Measurements from ENCODE around the gene RPE. TPM values are rescaled to one million over a fixed set of nuclear protein-coding genes. Genes with fewer than 3 reads are reported as not detected.
A peak's percentile ranks its signal among the peaks of the same experiment; 100 is the strongest.

The RPE gene
- total RNA-seq, 4 donors from 2014 or later, result 37.0 to 49.4 (median 39.5) TPM

- Histone ChIP-seq H3K4me3 (no peak overlapping the region), H3K27ac (replicated peaks in 1 of 4) (no peak overlapping the region), H3K4me1 (peaks cover 0 to 16% (median 11%) of the 10 kb centered on the region in 4 donors), H3K36me3 (no peaks in the 10 kb centered on the region), H3K9me3 (no peaks in the 10 kb centered on the region), H3K27me3 (no peaks in the 10 kb centered on the region)
- DNase-seq (ENCODE audit: extremely low spot score), result no peak
- intact Hi-C loops (cut with DNase I), result no loop called here
- 37% methylated on average over 4 of the region's 4 CpGs for WGBS
- TF ChIP-seq EP300 (IDR thresholded peaks at IDR 0.05) (no peak), CTCF (IDR thresholded peaks at IDR 0.05) (peak; percentile 34 to 52 (median 47))
These were observed 41.5 kb upstream of the RPE start for GRCh38 chr2:209960676-209961630.

GRCh38 chr2:209965723-209966122 lies 36.7 kb upstream of the RPE start:
- peaks cover 0 to 4% (median 2%) of the 10 kb centered on the region in 4 donors for H3K4me1 ChIP-seq
- no peaks in the 10 kb centered on the region for H3K27me3 ChIP-seq
- no peak overlapping the region for H3K4me3 ChIP-seq
- WGBS, result 89% methylated on average over 2 of the region's 2 CpGs
- H3K36me3 ChIP-seq, result no peaks in the 10 kb centered on the region
- intact Hi-C loops (cut with DNase I), result no loop called here
- no peak for DNase-seq (ENCODE audit: extremely low spot score)
- no peak overlapping the region for H3K27ac ChIP-seq (replicated peaks in 1 of 4)
- no peaks in the 10 kb centered on the region for H3K9me3 ChIP-seq
- no peak for TF ChIP-seq POLR2AphosphoS5 (IDR thresholded peaks at IDR 0.05)
- TF ChIP-seq CTCF (IDR thresholded peaks at IDR 0.05), result no peak
- no peak for TF ChIP-seq POLR2A (IDR thresholded peaks at IDR 0.05; ENCODE audit: low read depth)
- no peak for TF ChIP-seq EP300 (IDR thresholded peaks at IDR 0.05)

- H3K36me3 ChIP-seq, result no peaks in the 10 kb centered on the region
- TF ChIP-seq EP300 (IDR thresholded peaks at IDR 0.05), result no peak
- TF ChIP-seq POLR2A (IDR thresholded peaks at IDR 0.05; ENCODE audit: low read depth), result no peak
- TF ChIP-seq POLR2AphosphoS5 (IDR thresholded peaks at IDR 0.05), result no peak
- TF ChIP-seq CTCF (IDR thresholded peaks at IDR 0.05), result no peak
- no peaks in the 10 kb centered on the region for H3K4me1 ChIP-seq
- intact Hi-C loops (cut with DNase I), result no loop called here
- 91% methylated on average over 4 of the region's 4 CpGs for WGBS
- no peaks in the 10 kb centered on the region for H3K27me3 ChIP-seq
- no peak overlapping the region for H3K4me3 ChIP-seq
- no peak overlapping the region for H3K27ac ChIP-seq (replicated peaks in 1 of 4)
- DNase-seq (ENCODE audit: extremely low spot score), result no peak
- H3K9me3 ChIP-seq, result no peaks in the 10 kb centered on the region
These were observed 32.7 kb upstream of the RPE start for GRCh38 chr2:209969692-209970091.

- DNase-seq (ENCODE audit: extremely low spot score), result no peak
- no peak for TF ChIP-seq POLR2AphosphoS5 (IDR thresholded peaks at IDR 0.05)
- TF ChIP-seq CTCF (IDR thresholded peaks at IDR 0.05), result no peak
- no peak for TF ChIP-seq POLR2A (IDR thresholded peaks at IDR 0.05; ENCODE audit: low read depth)
- TF ChIP-seq EP300 (IDR thresholded peaks at IDR 0.05), result no peak
These were observed 32.2 kb upstream of the RPE start for GRCh38 chr2:209970271-209970670.

More at GRCh38 chr2:209970271-209970670, 32.2 kb upstream of the RPE start:
- WGBS, result 84% methylated on average over 2 of the region's 2 CpGs
- no peaks in the 10 kb centered on the region for H3K9me3 ChIP-seq
- intact Hi-C loops (cut with DNase I), result no loop called here
- no peak overlapping the region for H3K27ac ChIP-seq (replicated peaks in 1 of 4)
- H3K36me3 ChIP-seq, result no peaks in the 10 kb centered on the region
- no peaks in the 10 kb centered on the region for H3K4me1 ChIP-seq
- H3K4me3 ChIP-seq, result no peak overlapping the region
- no peaks in the 10 kb centered on the region for H3K27me3 ChIP-seq
